Inflammatory macrophage (primary cell): ENCODE measurements around the gene GAMT.
"Not testable (repeated sequence)": the region's sequence is repeated elsewhere in the genome, so short reads cannot be mapped to it uniquely, and the experiment has no call there.

Experiments
- DNase-seq, 2 donors: peaks; one replicate each; pipeline ENCODE4 v3.0.0-alpha.2; 2020 to 2022

Gene GAMT

DNA sequence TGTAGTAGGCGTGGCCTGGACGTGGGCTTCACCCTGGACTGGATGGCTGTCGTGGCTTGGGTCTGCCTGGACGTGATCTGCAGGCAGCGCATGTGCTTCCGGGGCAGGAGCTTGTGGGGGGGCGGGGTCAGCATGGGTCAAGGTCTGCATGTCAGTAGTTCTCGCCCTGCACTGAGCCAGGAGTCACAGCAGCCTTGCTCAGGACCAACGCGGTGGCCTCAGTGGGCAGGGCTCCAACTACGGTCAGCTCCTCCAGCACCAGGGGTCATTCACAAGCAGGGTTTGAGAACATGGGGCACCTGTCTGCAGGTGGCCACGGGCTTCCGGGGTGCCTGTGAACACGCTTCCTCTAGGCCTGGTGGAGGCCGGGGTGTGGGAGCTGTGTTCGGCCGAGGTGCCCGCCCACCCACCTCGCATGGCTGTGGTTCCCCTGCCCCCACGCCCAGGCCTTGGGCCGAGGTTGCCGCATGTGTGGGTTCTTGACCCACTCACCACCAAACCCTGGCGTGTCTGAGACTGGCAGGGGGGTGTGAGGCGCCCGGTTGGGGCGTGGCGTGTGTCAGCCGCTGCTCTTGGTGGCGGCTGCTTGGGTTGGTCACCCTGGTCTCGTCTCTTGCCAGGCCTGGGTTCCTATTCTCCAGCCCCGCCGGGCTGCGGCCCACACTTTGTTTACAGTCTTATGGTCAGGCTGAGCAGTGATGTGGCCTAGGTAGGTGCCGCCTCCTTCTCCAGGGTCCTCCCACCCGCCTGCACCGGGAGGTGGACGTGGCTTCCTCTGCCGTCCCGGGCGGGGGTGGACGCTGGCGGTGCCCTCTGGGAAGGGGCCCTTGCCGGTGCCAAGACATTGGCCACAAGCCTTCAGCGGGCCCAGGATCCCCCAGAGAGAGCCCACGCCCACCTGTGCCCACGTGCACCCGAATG lies 32.0 kb upstream of the GAMT start:
- no peak for DNase-seq

DNA sequence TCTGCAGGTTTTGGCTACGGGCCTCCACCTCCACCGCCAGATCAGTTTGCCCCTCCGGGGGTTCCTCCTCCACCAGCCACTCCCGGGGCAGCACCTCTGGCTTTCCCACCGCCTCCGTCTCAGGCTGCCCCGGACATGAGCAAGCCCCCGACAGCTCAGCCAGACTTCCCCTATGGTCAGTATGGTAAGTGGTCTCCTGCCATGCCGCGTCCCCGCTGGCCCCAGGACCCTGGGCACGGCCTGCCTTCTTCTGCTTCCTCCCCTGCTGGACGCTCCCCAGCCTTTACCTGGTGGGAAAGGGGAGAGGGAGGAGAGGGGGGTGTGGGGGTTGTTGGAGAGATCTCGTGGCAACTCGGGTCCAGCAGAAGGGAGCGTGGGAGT lies 31.2 kb upstream of the GAMT start:
- no peak for DNase-seq

DNA sequence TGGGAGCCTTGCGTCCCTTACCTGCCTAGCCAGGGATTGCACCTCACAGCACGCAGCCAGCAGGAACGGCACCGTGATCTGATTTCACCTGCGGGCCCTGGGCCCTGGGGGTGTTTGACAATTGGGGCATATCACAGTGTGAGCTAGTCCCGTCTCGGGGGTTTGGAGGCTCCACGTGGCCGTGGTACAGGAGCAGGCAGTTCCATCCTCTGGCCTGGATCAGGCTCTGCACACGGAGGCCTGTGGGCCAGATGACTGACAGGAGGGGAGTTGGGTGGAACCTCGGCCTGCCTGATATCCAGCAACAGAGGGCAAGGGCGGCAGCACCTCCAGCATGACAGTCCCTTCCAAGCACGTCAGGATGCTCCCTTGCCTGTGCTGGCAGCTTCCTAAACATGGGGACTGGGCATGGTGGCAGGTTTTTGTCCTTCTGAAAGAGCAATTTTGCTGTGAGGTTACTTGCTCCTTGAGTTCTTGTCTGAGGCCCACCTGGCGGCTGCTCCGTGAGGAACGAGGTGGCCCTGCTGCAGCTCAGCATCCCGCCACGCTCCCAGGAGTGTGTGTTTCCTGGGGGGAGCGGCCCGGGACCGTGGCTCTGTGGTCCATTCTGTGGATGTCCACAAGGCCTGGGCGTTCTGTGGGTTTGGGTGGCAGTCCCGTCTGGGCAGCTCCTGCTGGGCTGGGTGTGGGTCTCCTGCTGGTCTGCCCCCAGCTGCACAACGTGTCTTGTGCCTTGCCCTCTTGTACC lies 30.6 kb upstream of the GAMT start:
- DNase-seq, result no peak

DNA sequence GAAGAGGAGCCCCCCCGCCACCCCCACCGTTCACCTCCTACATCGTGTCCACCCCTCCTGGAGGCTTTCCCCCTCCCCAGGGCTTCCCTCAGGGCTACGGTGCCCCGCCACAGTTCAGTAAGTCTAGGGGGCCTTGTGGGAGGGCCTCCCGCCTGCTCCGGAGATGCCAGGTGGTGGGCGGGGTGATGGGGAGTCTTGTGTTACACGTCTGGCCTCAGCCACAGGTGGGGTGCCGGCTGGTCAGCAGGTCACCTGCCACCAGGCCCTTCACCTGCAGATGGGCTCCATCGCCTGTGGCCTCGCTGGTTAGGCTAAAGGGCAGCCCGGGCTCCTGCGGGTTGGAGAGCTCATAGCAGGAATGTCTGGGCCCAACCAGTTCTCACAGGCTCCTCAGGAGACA lies 28.9 kb upstream of the GAMT start:
- no peak for DNase-seq

DNA sequence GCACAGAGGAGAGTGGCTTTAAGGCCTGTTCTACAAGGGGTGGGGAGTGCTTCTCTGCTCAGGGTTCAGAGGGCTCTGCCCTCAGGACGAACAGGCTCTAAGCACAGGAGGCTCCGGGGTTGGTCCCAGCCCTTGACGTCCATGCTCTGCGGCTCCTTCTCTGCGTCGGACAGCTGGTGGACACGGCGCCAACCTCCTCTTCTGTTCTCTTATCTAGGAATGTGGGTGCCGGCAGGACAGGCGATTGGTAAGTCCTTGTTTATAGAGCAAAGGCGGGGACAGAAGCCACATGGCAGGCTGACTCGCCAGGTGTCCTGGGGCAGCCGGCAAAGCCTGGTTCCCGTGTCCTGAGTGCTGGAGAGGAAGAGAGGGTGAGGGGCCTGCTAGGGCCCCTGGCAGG lies 28.4 kb upstream of the GAMT start:
- DNase-seq, result no peak

DNA sequence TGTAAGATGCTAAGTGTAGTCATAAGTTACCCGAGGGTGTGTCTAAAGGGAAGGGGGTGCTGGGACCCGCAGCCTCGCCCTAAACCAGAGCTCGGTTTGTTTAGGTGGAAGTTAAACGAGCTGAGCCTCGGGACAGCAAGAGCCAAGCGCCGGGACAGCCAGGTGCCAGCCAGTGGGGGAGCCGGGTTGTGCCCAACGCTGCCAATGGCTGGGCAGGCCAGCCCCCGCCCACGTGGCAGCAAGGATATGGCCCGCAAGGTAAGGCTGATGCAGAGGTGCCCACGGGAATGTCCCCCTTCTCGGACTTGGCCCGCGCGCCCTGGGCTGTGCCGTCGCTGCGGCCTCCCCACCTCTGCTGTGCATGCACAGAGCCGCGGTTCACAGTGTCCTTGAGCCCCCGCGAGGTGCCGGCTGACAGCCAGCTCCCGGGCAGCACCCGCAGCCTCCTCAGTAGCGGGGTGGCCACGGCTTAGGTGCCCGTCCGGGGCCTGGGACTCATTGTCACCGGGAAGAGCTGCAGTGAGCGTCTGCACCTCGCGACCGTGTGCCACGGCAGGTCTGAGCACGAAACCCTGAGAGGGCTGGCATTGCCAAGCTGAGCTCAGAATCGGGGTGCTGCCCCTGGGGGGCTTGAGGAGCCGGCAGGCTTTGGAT lies 27.5 kb upstream of the GAMT start:
- DNase-seq, result no peak

DNA sequence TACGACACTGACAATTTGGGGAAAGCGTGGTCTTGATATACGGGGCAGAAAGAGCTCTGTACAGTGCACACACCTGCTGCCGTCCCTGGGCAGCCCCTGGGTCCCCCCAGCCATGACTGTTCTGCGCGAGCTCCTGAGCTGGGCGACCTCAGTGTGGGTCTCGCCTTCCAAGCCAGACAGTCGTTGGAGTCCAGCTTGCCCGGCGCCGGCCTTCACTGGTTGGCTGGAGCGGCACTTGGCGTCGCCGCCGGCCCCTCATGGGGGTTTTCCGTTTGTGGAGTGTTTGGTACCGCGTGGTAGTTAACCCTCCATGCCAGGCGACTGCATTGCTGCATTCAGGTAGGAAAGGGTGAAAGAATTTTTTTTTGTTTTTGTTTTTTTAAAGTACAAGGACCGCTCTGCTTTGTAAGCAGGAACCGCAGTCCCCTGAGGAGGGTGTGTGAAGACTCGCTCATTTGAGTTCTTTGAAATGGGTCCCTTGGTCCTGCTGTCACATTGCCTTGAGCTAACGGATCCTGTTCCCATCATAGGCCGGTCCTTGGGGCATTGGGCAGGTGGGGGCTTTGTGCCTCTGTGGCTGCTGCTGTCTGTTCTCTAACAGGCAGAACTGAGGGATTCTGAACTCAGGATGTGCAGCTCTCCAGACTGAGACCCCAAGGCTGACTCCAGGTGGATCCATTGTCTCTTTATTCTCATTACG lies 26.0 kb upstream of the GAMT start:
- DNase-seq, result no peak

DNA sequence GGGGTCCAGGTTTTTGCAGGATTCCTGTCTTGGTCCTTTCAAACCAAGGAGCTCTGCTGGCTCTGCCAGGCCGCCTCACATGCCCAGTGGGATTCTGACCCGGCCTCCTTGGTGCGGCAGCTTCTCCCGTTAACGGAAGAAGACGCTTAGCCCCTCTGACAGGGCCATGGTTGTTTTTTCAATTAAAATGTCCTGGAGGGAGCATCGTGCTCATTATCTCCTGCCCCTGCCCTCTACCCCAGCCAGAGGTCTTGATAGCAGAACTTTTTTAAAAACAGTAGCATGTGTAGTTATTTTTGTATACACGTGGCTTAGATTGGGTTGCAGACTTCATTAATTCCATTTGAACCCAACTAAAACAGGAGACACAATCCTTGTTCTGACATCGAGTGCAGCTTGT lies 25.4 kb upstream of the GAMT start:
- DNase-seq, result no peak

DNA sequence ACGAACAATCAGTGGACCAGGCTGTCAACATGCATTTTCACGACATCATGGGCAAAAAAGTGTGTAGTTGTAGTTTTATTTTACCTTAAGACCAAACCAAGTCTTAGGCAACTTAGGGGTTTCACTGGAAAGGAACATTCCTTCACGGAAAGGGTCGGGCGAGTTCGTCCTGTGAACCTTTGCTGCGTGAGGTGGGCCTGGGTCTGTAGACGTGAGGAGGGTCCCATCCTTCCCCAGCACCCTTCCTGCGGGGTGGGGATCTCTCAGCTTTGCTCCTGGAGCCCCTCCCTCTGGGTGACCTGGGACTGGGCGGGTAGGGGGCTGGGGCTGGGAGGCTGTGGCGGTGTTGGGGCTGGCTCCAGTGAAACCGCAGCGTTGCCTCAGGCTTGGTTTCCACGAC lies 24.6 kb upstream of the GAMT start:
- no peak for DNase-seq

DNA sequence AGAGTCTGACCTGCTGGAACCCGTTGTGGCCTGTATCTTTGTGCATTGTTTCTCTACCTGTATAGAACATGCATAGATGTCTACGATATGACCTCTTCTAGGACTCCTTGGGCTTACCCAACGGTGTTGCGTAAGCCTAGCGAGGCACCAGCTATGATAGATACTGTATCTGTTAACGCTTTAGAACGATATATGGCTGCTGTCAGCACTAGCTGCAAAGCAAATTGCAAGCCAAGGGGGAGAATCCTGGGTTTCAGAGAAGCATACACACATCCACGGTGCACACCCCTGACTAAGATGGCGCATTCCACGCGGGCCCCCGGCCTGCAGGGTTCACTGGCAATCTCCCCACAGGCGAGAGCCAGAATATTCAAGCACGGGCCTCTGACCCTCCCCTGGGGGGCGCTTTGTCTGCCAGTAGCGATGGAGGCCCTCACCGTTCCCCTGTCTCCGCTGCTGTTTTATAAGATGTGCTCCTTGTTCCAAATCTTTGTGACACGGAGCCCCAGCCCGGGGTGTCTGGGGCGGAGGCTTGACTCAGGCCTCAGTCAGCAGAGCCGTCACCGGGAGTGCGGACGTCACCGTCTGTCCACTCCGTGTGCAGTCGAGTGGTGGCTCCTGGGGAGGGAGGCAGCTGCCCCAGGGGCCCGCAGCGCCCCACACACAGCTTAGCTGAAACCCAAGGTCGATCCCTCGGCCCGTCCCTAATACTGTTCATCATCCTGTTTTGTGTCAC lies 23.9 kb upstream of the GAMT start:
- DNase-seq, result no peak

DNA sequence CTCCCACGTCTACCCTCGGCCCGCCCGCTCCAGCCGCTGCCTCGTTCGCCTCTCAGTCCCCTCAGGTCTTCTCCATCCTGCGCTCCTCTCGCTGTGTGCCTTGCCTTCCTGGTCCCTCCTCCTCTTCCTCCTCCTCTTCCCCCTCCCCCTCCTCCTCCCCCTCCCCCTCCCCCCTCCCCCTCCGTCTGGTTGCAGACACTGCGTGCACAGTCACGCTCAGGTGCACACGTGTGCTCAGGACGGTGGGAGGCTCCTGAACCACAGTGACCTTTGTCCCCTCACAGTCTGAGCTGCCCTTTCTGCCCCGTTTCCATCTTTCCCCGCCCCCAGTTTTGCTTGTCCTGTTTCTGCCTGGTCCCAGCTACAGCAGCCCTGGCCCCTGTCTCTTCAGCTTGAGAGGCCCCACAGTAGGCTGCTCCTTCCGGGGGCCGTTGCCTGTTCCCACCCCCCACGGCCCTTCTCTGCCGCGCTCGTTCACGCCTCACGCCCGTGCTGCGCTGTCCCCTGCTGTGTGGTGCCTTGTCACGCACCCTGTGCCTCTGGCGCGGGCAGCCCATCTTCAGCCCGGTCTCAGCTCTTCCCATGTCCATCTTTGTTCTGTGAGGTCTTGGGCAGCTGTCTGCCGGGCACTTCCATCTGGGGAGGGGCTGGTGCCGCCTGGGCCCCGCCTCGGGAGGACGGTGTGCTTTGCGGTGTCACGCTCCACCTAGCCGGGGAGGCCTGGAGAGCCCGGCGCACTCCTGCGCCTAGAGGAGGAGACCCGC lies 23.0 kb upstream of the GAMT start:
- no peak for DNase-seq

DNA sequence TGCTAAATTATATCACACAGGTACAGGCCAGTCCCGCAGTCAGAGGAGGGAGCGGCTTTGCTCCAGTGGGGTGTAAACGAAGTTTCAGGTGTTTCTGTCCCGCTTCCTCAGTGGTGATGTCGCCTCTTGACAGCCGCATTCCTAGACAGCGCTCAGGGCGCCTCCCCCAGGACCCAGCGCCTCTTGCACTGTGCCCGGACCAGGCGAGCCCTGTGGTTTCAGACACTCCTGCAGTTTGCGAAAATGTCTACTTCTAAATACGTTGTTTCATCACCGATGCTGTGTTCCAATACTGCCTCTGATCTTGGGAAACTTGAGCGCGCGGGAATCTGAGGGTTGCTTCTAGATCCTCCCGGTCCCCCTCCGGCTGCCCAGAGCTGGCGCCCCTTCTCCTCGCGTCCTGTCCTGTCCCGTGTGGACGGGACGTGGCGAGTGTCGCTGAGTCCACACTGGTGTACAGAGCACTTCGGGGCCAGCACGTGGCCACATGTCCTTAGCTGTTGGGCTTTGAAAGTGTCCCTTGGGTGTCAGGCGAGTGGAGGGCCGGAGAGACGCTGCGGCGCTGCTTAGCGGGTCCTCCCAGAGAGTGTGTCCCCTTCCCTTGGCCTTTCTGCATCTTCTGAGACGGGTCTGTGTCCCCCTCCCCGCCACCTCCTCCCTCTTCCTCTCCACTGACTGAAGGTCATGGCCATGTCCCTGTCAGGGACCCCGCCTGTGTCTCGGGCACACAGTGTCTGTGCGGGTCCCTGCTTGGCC lies 22.3 kb upstream of the GAMT start:
- no peak for DNase-seq

DNA sequence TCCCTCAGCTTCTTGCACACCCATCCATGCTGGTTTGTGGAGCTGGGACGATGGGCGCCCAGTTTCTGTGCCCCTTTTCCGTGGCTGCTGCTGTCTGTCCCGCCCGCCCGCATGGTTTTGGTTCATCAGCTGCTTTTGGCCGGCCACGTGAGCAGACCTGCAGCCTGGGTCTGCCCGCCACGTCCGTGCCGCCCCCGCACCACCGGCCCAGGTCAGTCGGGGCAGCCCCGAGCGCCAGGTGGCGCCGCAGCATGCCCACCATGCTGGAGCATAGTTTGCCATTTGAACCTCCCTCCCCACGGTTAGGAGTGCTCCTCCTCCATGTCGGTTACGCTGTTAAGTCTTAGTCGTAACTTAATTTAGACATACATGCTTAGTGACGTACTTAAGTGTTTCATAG lies 21.6 kb upstream of the GAMT start:
- DNase-seq, result no peak

DNA sequence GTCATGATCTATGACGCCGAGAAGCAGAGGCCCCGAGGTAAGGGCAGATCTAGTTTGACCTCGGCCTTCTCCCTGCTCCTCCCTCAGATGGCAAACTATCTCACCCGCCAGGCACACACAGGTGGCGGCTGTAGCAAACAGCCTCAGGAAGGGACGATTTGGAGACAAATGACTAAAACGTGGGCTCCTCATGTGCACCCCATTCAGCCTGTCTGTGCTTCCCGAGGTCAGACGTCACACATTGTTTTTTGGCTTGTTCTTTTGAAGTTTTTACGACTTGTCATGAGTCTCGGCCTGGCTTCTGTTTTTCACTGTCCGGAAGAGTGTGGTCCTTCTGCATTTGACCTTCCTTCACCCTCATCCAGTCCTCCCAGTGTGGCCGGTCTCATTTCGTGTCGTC lies 21.0 kb upstream of the GAMT start:
- DNase-seq, result no peak

DNA sequence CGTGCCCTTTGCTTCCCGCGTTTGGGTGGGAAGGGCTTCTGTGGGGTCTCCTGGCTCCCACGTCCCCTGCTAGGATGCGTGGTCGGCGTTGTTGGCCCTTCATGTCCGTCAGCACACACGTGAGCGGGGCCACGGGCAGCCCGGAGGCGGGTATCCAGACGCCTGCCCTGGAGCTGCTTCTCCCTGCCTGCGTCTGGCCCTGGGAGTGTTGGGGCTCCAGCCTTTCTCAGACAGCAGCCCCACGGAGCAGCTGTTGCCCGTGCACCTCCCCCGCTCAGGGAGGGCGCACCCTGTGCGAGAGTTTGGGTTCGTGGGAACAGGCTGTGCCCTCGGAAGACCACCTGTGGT lies 20.6 kb upstream of the GAMT start:
- DNase-seq, result no peak

DNA sequence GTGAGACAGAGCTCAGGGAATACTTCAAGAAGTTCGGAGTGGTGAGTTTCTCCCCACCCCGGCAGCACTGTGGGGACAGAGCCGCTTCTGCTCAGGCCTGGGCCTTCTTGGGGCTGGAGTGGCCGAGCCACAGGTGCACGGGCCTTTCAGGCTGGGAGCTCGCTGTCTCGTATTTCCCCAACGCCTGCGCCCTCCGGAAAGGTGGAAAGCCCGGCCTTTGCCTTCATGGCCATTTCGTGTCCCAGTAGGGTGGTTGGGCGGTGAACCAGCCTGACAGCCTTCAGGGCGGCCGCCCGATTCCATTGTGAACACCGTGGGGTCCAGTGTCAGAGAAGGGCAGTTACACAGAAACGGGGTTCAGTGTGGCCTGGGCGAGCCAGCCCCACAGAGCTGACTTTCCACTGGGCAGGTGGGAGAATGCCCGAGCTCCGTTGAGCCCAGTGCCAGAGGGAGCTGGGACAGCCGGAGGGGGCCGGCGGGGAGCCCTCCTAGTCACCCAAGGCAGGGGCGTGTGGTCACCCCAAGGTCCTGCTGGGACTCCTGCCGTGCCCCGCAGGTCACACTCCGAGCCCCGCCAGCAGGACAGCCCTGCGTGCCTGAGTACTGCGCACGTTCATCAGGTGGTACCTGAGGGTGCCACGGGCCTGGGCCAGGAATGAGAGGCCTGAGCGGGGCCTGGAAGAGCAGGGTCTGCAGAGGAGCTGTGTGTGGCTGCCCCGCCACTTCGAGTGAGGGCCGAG lies 20.0 kb upstream of the GAMT start:
- DNase-seq, result no peak

DNA sequence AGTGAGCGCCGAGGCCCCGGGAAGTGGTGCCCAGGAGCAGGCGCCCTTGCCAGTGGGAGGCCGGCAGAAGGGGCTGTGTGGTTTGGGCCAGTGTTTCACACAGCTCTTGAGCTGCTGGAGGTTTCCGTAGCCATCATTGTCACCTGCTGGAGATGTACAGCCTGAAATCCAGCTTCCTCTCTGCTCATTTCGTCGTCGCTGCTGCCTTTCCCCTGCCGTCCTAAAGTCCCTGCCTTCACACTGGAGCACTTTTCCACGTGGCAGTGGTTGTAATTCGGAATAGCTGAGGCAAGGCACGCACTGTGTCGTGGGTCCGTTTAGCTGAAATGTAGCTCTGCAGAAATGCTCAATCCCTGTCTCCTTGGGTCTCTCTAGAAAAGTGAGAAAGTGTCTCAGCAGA lies 19.2 kb upstream of the GAMT start:
- no peak for DNase-seq

DNA sequence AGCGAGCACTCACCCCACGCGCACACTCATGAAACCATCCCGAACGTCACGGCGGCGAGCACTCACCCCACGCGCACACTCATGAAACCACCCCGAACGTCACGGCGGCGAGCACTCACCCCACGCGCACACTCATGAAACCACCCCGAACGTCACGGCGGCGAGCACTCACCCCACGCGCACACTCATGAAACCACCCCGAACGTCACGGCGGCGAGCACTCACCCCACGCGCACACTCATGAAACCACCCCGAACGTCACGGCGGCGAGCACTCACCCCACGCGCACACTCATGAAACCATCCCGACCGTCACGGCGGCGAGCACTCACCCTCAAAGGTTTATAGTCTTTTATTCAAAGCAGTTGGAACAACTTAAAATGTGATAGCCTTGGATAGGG lies 18.7 kb upstream of the GAMT start:
- DNase-seq, result not testable (repeated sequence)

DNA sequence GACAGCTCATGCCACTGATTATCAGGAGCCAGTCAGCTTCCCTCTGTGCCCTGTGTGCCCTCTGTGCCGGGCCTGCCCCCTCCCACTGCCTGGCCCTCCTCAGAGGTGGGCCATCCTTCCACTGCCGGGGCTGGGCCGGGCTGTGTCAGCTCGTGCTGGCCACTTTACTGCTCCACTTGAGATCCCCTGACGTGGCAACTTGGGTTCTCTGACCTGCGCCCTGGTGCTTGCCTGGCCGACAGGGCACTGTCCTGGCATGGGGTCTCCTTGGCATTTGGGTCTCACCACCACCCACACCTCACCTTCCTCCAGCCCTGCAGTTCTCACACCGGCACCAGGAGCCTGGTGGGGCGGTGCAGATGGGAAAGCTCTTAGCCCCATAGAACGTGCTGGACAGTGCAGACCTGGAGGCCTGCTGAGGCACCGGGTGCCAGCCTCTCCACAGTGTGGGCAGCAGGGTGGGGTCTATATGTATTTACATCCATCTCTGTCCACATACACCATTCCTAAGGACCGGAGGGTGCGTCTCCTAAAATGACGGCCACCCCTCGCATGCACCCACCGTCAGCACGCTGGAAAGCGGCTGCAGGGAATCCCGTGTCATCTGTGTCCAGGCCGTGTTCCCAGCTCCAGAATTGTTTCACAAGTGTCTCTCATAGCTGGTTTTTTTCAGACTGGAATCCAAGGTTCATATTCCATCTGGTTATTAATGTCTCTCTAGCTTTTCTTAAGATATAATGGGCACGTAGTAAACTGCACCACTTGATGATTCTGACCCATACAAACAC lies 17.8 kb upstream of the GAMT start:
- no peak for DNase-seq

DNA sequence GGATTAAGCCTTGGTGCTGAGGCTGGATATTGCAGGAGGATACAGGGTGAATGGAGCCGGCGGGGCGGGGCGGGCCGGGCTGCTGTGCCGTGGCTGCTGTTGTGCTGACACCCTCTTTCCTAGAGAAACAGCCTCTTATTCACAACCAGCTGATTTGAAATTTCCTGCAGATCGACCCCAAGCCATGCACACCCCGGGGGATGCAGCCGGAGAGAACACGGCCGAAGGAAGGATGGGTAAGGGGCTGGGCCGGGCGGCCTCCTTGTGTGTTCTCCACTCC lies 17.1 kb upstream of the GAMT start:
- no peak for DNase-seq
